Ectodermal cell (in vitro differentiated cells): Measurements from ENCODE around the gene IFNA6.

Source experiments
- H3K27ac ChIP-seq: 2 replicates; pipeline ENCODE4 v1.7.0; 2013; ENCODE audit warnings: mild to moderate bottlenecking, low read depth, low read length; ENCODE audit not compliant: insufficient read depth, poor library complexity, severe bottlenecking
- H3K27me3 ChIP-seq: 2 replicates; pipeline ENCODE4 v1.7.0; 2013; ENCODE audit warnings: mild to moderate bottlenecking, low read length; ENCODE audit not compliant: insufficient read depth, control insufficient read depth, poor library complexity, severe bottlenecking
- H3K36me3 ChIP-seq: one replicate; pipeline ENCODE4 v1.7.0; 2013; ENCODE audit warnings: low read length; ENCODE audit not compliant: control insufficient read depth, insufficient read depth
- H3K4me1 ChIP-seq: one replicate; pipeline ENCODE4 v1.7.0; 2013; ENCODE audit warnings: low read length; ENCODE audit not compliant: control insufficient read depth, insufficient read depth
- H3K4me3 ChIP-seq: 2 replicates; pipeline ENCODE4 v1.7.0; 2013; ENCODE audit warnings: low read depth, low read length, control low read depth; ENCODE audit not compliant: insufficient read depth
- H3K9me3 ChIP-seq: 2 replicates; pipeline ENCODE4 v1.7.0; 2013; ENCODE audit warnings: mild to moderate bottlenecking, low read length, moderate library complexity; ENCODE audit not compliant: control insufficient read depth
- WGBS, 2 experiments: methylation state at CpG; one replicate each; pipeline ENCODE4 v1.1.7; 2013; ENCODE audit warnings: missing lambda C conversion rate in 2 of 2; 5-methylcytosine and 5-hydroxymethylcytosine counted together

IFNA6 gene

DNA sequence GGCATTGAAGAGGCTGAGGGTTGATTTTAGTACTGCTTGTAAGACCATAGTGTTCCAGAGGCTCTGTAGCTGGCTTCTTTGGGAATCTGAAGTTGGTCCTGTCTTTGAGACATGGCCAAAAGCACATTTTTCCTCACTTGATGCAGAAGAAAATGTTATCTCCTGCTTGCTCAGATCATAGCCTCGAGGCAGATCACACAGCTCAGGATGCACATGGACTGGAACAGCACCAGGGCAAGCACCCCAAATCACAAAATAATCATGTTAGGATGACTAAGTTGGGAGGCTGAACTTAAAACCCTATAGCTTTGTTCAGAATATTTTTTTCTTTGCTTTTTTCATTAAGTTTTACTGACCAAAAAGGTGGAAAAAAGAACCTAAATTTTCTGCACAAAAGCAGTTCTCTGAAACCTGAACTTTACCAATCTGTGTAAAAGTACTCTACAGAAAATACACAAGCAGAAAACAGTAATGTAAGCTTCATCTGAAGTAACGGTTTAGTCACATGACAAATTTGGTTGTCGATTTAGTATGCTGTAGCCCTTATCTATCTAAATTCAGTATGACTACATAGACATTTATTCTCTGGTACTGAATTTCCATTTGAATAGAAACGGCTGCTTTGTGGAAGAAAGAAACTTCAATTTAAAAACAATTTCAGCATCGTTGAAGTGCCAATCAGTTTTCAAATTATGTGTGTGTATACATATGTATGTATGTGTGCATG is 18.8 kb downstream of the IFNA6 start:
- Histone ChIP-seq H3K4me1 (peaks cover 20% of the 10 kb centered on the region), H3K4me3 (no peak overlapping the region)
- 90 to 96% methylated on average over 5 of the region's 5 CpGs for WGBS, 2 experiments

DNA sequence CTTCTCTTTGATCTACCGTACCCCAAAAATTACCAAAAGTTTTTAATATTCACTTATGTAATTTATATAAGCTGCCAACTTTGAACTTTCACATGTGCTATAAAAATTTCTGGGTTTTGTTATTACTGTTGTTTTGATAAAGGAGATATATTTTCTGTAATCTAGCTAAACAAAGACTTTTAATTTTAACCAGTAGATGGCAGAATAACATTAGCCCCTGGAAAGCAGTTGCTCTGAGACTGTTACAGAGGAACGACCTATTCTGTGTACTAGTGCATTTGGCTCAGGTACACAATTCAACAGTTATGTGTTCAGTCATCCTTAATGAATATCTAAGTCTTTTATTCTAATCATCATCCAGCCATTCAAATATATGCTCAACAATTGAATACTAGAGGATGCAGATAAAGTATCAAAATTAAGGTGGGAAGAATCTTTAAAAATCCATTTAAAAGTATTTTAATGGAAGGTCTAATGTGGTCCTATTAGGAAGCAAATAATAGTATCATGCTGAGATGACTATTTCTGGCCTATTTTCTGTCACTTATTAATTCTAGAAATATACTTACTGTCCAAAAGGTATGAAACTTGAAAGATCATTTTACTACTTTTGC is 24.1 kb downstream of the IFNA6 start:
- Histone ChIP-seq H3K36me3 (no peaks in the 10 kb centered on the region), H3K27ac (no peak overlapping the region), H3K4me1 (peaks cover 3% of the 10 kb centered on the region), H3K27me3 (no peaks in the 10 kb centered on the region), H3K9me3 (no peaks in the 10 kb centered on the region), H3K4me3 (no peak overlapping the region)
- WGBS, 2 experiments = 9 to 30% methylated on average over 1 of the region's 2 CpGs

More for the DNA sequence above, 18.8 kb downstream of the IFNA6 start:
- Histone ChIP-seq H3K36me3 (peaks cover 5% of the 10 kb centered on the region), H3K27me3 (no peaks in the 10 kb centered on the region), H3K27ac (no peak overlapping the region), H3K9me3 (no peaks in the 10 kb centered on the region)

DNA sequence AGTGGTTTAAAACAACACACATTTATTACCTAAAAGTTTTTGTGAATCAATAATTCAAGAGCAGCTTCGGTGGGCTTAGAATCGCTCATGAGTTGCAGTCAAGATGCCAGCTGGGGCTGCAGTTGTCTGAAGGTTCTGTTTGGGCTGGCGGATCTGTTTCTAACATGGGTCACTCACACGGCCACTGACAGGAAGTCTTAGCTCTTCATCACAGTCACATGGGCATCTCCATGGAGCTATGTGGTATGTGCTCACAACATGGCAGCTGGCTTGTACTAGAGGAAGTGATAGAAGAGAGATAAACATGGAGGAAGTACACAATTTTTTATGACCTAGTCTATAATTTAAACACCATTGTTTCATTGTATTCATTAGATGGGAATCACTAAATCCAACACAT is 26.6 kb downstream of the IFNA6 start:
- H3K4me3 ChIP-seq = no peak overlapping the region
- no peaks in the 10 kb centered on the region for H3K4me1 ChIP-seq
- WGBS, 2 experiments = 92 to 96% methylated on average over 4 of the region's 4 CpGs
- no peaks in the 10 kb centered on the region for H3K9me3 ChIP-seq
- H3K36me3 ChIP-seq = no peaks in the 10 kb centered on the region
- no peak overlapping the region for H3K27ac ChIP-seq
- no peaks in the 10 kb centered on the region for H3K27me3 ChIP-seq

DNA sequence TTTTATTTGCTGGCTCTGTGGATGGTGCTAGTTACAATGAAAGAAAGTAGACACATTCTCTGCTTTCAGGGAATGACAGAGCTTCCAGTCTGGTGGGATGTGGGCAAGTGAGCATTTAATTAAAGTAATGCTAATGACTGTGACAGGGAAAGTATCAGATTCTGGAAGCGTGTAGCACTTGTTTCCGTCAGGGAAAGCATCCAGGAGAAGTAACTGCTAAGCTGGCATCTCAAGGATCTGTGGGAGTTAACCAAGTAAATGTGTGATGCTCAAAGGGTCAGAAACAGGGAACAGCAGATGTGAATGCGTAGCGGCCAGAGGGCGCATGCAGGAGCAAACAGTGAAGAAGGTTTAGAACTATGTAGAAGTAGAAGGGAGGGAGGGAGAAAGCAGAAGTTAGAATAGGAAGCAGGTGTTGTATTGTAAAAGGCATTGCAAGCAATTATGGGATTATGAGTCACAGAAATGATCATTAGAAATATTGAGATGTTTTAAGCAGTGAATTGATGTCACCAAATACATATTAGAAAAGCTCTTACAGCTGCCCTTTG is 27.7 kb downstream of the IFNA6 start:
- no peaks in the 10 kb centered on the region for H3K9me3 ChIP-seq
- H3K27me3 ChIP-seq = no peaks in the 10 kb centered on the region
- H3K27ac ChIP-seq = no peak overlapping the region
- WGBS, 2 experiments = 93 to 96% methylated on average over 5 of the region's 5 CpGs
- no peaks in the 10 kb centered on the region for H3K4me1 ChIP-seq
- H3K4me3 ChIP-seq = no peak overlapping the region
- no peaks in the 10 kb centered on the region for H3K36me3 ChIP-seq

DNA sequence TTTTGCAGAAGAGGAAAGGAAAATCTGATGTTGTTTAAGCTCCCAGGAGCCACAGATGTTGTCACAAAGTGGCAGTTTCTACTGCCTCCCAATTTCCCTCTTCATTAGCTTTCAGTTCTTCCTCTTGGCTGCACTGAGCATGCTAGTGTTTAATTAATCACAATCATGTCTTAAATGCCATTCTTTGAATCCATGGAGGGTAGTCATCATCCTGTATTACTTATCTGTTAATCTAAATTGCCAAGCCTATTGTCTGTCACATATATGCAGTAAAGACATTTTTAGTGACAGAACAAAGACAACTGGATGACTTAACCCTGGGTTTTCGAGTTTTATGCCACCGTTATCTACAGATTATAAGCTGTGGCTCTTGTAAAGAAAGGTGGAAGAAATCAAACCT is 30.2 kb downstream of the IFNA6 start:
- no peaks in the 10 kb centered on the region for H3K9me3 ChIP-seq
- WGBS, 2 experiments = 92 to 100% methylated on average over 2 of the region's 2 CpGs
- H3K4me1 ChIP-seq = no peaks in the 10 kb centered on the region
- no peak overlapping the region for H3K4me3 ChIP-seq
- H3K27ac ChIP-seq = no peak overlapping the region
- no peaks in the 10 kb centered on the region for H3K27me3 ChIP-seq
- H3K36me3 ChIP-seq = no peaks in the 10 kb centered on the region

DNA sequence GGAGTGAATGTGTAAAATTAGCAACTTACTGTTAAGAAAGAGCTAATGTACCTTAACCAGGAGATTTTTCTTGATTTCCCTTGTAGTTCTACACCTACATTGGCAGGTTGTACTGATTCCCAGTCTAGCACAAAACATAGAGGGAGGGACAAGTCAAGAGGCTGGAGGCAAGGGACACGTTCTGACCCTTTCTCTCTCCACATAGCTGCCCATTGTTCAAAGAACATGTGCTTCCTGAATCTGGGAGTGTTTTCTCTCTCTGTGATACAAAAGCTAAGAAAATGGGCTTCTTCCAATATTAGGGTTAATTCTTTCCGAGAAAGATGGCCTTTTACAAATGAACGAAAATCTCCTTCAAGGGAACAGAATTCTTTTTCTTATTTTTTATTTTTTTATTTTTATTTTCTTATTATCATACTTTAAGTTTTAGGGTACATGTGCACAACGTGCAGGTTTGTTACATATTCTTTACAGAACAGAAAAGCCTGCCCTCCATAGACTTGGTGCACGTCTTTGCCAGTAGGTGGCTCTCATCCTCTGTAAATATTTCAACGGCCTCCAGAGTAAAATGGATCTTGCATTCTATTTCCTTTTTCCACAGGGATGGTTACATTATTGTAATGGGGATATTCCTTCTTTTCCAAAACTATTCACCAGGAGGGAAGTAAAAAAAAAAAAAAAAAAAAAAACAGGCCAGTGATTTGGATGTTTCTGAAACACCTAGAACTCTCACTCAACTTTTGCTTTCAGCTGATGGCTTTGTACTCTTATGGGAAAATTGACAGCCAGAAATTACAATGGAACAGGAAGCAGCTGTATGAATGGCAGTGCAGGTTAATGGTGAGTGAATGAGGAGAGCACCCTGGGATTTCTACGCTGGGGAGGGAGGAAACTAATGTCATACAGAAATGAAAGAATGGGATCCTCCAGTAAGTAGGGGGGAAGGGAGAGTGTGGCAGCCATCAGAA is 32.4 kb downstream of the IFNA6 start:
- no peaks in the 10 kb centered on the region for H3K9me3 ChIP-seq
- no peak overlapping the region for H3K27ac ChIP-seq
- H3K4me1 ChIP-seq = no peaks in the 10 kb centered on the region
- no peak overlapping the region for H3K4me3 ChIP-seq
- WGBS, 2 experiments = 14 to 25% methylated on average over 4 to 5 of the region's 7 CpGs
- no peaks in the 10 kb centered on the region for H3K36me3 ChIP-seq
- no peaks in the 10 kb centered on the region for H3K27me3 ChIP-seq

DNA sequence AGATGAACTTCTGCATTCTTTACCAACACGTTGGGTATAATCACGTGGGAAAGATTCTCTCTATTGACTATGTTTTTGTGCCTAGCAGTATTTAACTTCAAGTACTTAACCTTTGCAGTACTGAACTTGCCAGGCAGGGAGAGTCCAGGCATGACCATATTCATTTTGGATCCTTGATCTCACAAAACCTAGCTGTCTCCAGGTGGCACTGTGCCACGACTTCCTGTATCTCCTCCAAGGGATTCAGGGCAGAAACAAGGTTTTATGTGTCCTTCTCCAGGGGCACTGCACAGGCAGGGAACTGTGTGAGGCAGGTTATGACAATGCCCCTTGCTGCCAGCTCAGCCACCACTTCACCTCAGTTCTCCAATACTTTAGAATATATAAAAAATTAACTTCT is 33.8 kb downstream of the IFNA6 start:
- Histone ChIP-seq H3K36me3 (no peaks in the 10 kb centered on the region), H3K27me3 (no peaks in the 10 kb centered on the region), H3K9me3 (no peaks in the 10 kb centered on the region), H3K27ac (no peak overlapping the region), H3K4me3 (no peak overlapping the region), H3K4me1 (no peaks in the 10 kb centered on the region)
- 72 to 78% methylated on average over 3 of the region's 3 CpGs for WGBS, 2 experiments

DNA sequence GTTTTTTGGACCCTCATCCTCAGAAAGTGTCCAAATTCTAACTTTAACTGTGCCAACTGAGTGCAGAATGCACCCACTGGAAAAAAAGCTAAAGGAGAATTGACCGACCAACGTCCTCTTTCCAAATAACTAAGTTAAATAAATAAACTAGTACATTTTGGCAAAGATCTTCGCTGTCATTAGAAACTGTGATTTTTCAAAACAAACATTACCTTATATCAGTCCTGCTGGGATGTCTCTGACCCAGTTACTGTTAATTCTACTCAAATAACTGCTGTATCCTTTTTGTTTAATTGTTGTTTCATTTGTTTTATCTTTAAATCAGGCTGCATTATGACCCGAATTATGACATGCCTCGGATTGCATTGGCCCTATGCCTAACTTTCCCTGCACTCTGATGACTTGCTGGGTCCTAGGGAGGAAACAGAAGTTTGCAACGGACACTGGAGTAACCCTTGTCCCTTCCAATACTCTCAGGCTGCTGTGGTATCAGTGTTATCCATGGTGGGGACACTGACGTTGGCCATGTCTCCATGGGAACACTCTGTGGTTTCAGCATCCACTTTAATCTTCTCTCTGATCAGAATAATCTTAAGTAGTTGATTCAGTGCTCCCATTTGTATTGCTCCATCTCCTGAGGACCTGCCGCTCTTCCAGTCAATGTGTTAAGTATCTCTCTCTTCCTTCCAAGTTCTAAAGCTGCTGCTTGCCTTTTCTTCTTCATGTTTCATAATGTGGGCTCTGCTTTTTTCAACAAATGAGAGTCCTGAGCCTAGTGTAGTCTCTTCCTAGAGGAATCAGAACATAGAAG is 34.5 kb downstream of the IFNA6 start:
- Histone ChIP-seq H3K27ac (no peak overlapping the region), H3K36me3 (no peaks in the 10 kb centered on the region), H3K9me3 (no peaks in the 10 kb centered on the region), H3K27me3 (no peaks in the 10 kb centered on the region), H3K4me1 (no peaks in the 10 kb centered on the region), H3K4me3 (no peak overlapping the region)
- WGBS, 2 experiments = 86% methylated on average over 8 of the region's 8 CpGs

DNA sequence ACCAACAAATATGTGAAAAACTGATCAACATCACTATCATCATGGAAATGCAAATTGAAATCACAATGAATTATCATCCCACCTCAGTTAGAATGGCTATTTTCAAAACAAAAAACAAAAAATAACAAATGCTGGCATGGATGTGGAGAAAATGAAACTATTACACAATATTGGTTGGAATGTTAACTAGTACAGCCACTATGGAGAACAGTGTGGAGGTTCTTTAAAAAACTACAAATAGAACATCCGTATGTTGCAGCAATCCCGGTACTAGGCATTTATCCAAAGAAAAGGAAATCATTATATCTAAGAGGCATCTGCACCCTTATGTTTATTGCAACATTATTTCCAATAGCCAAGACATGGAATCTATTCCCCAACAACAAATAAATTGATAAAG is 36.5 kb downstream of the IFNA6 start:
- Histone ChIP-seq H3K27me3 (no peaks in the 10 kb centered on the region), H3K4me1 (no peaks in the 10 kb centered on the region), H3K4me3 (no peak overlapping the region), H3K27ac (no peak overlapping the region), H3K9me3 (no peaks in the 10 kb centered on the region), H3K36me3 (no peaks in the 10 kb centered on the region)
- WGBS, 2 experiments = 93 to 100% methylated on average over 2 of the region's 2 CpGs
